Erythroblast (primary cell): ENCODE measurements around the gene TARDBP.

Experiments
- GATA1 ChIP-seq: IDR thresholded peaks from 2 replicates; pipeline ENCODE4 v1.6.1; 2011; ENCODE audit warnings: low read depth, mild to moderate bottlenecking, control low read depth, low read length, moderate library complexity
- POLR2A ChIP-seq: IDR thresholded peaks from 2 replicates; pipeline ENCODE4 v1.6.1; 2011; ENCODE audit warnings: mild to moderate bottlenecking, low read length

- TF ChIP-seq POLR2A (no peak), GATA1 (no peak)
Observed at GRCh38 chr1:11051781-11052511, 39.5 kb downstream of the TARDBP start.
